Osteocyte (in vitro differentiated cells): Measurements from ENCODE around the gene NLGN2. TPM values are rescaled to one million over a fixed set of nuclear protein-coding genes. Genes with fewer than 3 reads are reported as not detected.
"Not testable (repeated sequence)": the region's sequence is repeated elsewhere in the genome, so short reads cannot be mapped to it uniquely, and the experiment has no call there.

Experiments
- DNase-seq: peaks from one replicate; pipeline ENCODE4 v3.0.0; 2021; ENCODE audit warnings: mixed read lengths; ENCODE audit not compliant: unreplicated experiment; ENCODE audit errors: extremely low spot score
- H3K27ac Mint-ChIP-seq: one replicate; pipeline ENCODE4 v1.8.0; 2021; ENCODE audit warnings: mild to moderate bottlenecking, mixed read lengths; ENCODE audit not compliant: unreplicated experiment
- H3K27me3 Mint-ChIP-seq: one replicate; pipeline ENCODE4 v1.8.0; 2021; ENCODE audit warnings: mixed read lengths; ENCODE audit not compliant: unreplicated experiment
- H3K36me3 Mint-ChIP-seq: one replicate; pipeline ENCODE4 v1.8.0; 2021; ENCODE audit warnings: mixed read lengths; ENCODE audit not compliant: unreplicated experiment
- H3K4me1 Mint-ChIP-seq: one replicate; pipeline ENCODE4 v1.8.0; 2021; ENCODE audit warnings: mixed read lengths; ENCODE audit not compliant: unreplicated experiment
- H3K4me3 Mint-ChIP-seq: one replicate; pipeline ENCODE4 v1.8.0; 2021; ENCODE audit warnings: mild to moderate bottlenecking, moderate library complexity, mixed read lengths; ENCODE audit not compliant: unreplicated experiment
- H3K9me3 Mint-ChIP-seq: one replicate; pipeline ENCODE4 v1.8.0; 2021; ENCODE audit warnings: mixed read lengths; ENCODE audit not compliant: unreplicated experiment
- CTCF ChIP-seq: fragments of 200-600 bp; sonication (generic); IDR thresholded peaks from 2 replicates; pipeline ENCODE4 v1.5.0; 2021; ENCODE audit warnings: antibody characterized with exemption, mild to moderate bottlenecking, moderate library complexity
- long read RNA-seq: library from polyadenylated mRNA; unstranded; transcript quantifications from one replicate; pipeline ENCODE4 v2.0.0, GENCODE V29; 2021
- total RNA-seq: library from RNA; stranded (reverse); gene quantifications from 2 replicates; pipeline ENCODE4 v1.2.1, GENCODE V29; 2021

The NLGN2 gene
- total RNA-seq: 53.8 and 56.8 TPM in 2 replicates
- long read RNA-seq: 0 reads

- no peak for DNase-seq
- no peak within 1 kb of the TSS for H3K4me3 Mint-ChIP-seq
- peaks cover 20% of the 10 kb centered on the region for H3K36me3 Mint-ChIP-seq
- TF ChIP-seq CTCF: no peak
- no peak within 1 kb of the TSS for H3K27ac Mint-ChIP-seq
- no peaks in the 10 kb centered on the region for H3K27me3 Mint-ChIP-seq
- H3K4me1 Mint-ChIP-seq: peaks cover 22% of the 10 kb centered on the region
- H3K9me3 Mint-ChIP-seq: no peaks in the 10 kb centered on the region
Observed at GRCh38 chr17:7407485-7408251, at the start of gene NLGN2. TSS of gene NLGN2 (plus strand) at chr17:7407845. CDS start at chr17:7408256, 411 bp downstream.

GRCh38 chr17:7361906-7362305, 45.7 kb upstream of the NLGN2 start:
- DNase-seq: no peak
- H3K4me3 Mint-ChIP-seq: no peak overlapping the region
- no peak for TF ChIP-seq CTCF
- H3K4me1 Mint-ChIP-seq: no peaks in the 10 kb centered on the region
- H3K9me3 Mint-ChIP-seq: no peaks in the 10 kb centered on the region
- no peak overlapping the region for H3K27ac Mint-ChIP-seq
- H3K27me3 Mint-ChIP-seq: peaks cover 2% of the 10 kb centered on the region
- no peaks in the 10 kb centered on the region for H3K36me3 Mint-ChIP-seq

GRCh38 chr17:7363311-7363710, 44.3 kb upstream of the NLGN2 start:
- H3K27ac Mint-ChIP-seq: no peak overlapping the region
- H3K4me1 Mint-ChIP-seq: no peaks in the 10 kb centered on the region
- H3K4me3 Mint-ChIP-seq: no peak overlapping the region
- peaks cover 5% of the 10 kb centered on the region for H3K27me3 Mint-ChIP-seq
- H3K9me3 Mint-ChIP-seq: no peaks in the 10 kb centered on the region
- no peak for DNase-seq
- H3K36me3 Mint-ChIP-seq: no peaks in the 10 kb centered on the region
- no peak for TF ChIP-seq CTCF

GRCh38 chr17:7365963-7366362, 41.7 kb upstream of the NLGN2 start:
- H3K27ac Mint-ChIP-seq, H3K4me3 Mint-ChIP-seq, H3K4me1 Mint-ChIP-seq, H3K36me3 Mint-ChIP-seq, DNase-seq, H3K9me3 Mint-ChIP-seq: not testable (repeated sequence)
- peaks cover 18% of the 10 kb centered on the region for H3K27me3 Mint-ChIP-seq

- Mint-ChIP-seq H3K27ac (no peak overlapping the region), H3K36me3 (no peaks in the 10 kb centered on the region), H3K9me3 (no peaks in the 10 kb centered on the region), H3K4me3 (no peak overlapping the region), H3K27me3 (peaks cover 18% of the 10 kb centered on the region), H3K4me1 (no peaks in the 10 kb centered on the region)
- no peak for DNase-seq
- no peak for TF ChIP-seq CTCF
Observed at GRCh38 chr17:7367083-7367482, 40.6 kb upstream of the NLGN2 start.
